GM19467 (cell line): ENCODE measurements around the gene KRCC1.
"Not testable (repeated sequence)": the region's sequence is repeated elsewhere in the genome, so short reads cannot be mapped to it uniquely, and the experiment has no call there.

ENCODE experiments used
- ATAC-seq: cut with Tn5 transposase; IDR thresholded peaks from one replicate; pipeline ENCODE4 v1.9.1; 2021; ENCODE audit warnings: mild to moderate bottlenecking, moderate library complexity; ENCODE audit not compliant: unreplicated experiment

The KRCC1 gene

GRCh38 chr2:88045561-88045960 is 10.0 kb downstream of the KRCC1 start:
- not testable (repeated sequence) for ATAC-seq

GRCh38 chr2:88042476-88042875 is 13.1 kb downstream of the KRCC1 start:
- ATAC-seq: no peak

GRCh38 chr2:88038263-88039105 is 17.1 kb downstream of the KRCC1 start:
- ATAC-seq: no peak

- no peak for ATAC-seq
Measured at GRCh38 chr2:88036606-88037005, 19.0 kb downstream of the KRCC1 start.

GRCh38 chr2:88036182-88036581 is 19.4 kb downstream of the KRCC1 start:
- ATAC-seq: no peak

GRCh38 chr2:88032070-88032702 is 23.4 kb downstream of the KRCC1 start:
- ATAC-seq: no peak

GRCh38 chr2:88028931-88029330 is 26.7 kb downstream of the KRCC1 start:
- ATAC-seq: no peak

GRCh38 chr2:88027697-88028389 is 27.7 kb downstream of the KRCC1 start:
- no peak for ATAC-seq

GRCh38 chr2:88024509-88024908 is 31.1 kb downstream of the KRCC1 start:
- ATAC-seq: no peak

- ATAC-seq: no peak
Measured at GRCh38 chr2:88022669-88022921, 33.0 kb downstream of the KRCC1 start.

- ATAC-seq: no peak
Measured at GRCh38 chr2:88019985-88020384, 35.6 kb downstream of the KRCC1 start.

- ATAC-seq: no peak
Measured at GRCh38 chr2:88018909-88019308, 36.7 kb downstream of the KRCC1 start.

GRCh38 chr2:88018077-88018805 is 37.3 kb downstream of the KRCC1 start:
- not testable (repeated sequence) for ATAC-seq

- ATAC-seq: not testable (repeated sequence)
Measured at GRCh38 chr2:88017780-88018038, 37.9 kb downstream of the KRCC1 start.

- peak; percentile 63 for ATAC-seq
Measured at GRCh38 chr2:88016960-88017779, 38.4 kb downstream of the KRCC1 start.

- peak; percentile 75 for ATAC-seq
Measured at GRCh38 chr2:88016086-88016959, 39.3 kb downstream of the KRCC1 start, which contains the start of gene RNU2-63P. RNU2-63P (minus strand) TSS chr2:88016547.

- ATAC-seq: no peak
Measured at GRCh38 chr2:88011011-88011410, 44.6 kb downstream of the KRCC1 start.

GRCh38 chr2:88010136-88010535 is 45.4 kb downstream of the KRCC1 start:
- no peak for ATAC-seq

- ATAC-seq: no peak
Measured at GRCh38 chr2:88006912-88007439, 48.6 kb downstream of the KRCC1 start.
